PC-9 (cell line): ENCODE measurements around the gene CDCA5. TPM values are rescaled to one million over a fixed set of nuclear protein-coding genes. Genes with fewer than 3 reads are reported as not detected.
A peak's percentile ranks its signal among the peaks of the same experiment; 100 is the strongest.

ENCODE experiments used
- BruUV-seq: library from RNA; stranded (reverse); fragments of 400-500 nt; replicated peaks from 2 replicates; lab custom pipeline; 2021; lab: Mats Ljungman, UMichigan
- CTCF ChIA-PET: fragments of 300-600 bp; sonication (Branson Sonifier 250); formaldehyde crosslinking; loops from one replicate; lab custom pipeline; 2022; ENCODE audit warnings: antibody characterized with exemption; lab: Charles Lee
- POLR2A ChIA-PET: fragments of 300-600 bp; sonication (Branson Sonifier 250); formaldehyde crosslinking; loops from one replicate; lab custom pipeline; 2022; ENCODE audit warnings: antibody characterized with exemption; ENCODE audit not compliant: unreplicated experiment; lab: Charles Lee
- DNase-seq, 2 experiments: peaks; one replicate each; pipeline versions ENCODE4 v3.0.0 to v3.0.0-alpha.2; 2015 to 2022; ENCODE audit warnings: mixed read lengths in 1 of 2
- H2AFZ ChIP-seq: fragments of 200-600 bp; sonication (generic); 2 replicates; pipeline ENCODE4 v1.8.1; 2017; ENCODE audit warnings: antibody characterized with exemption
- H3F3A ChIP-seq: fragments of 200-600 bp; sonication (generic); 2 replicates; pipeline ENCODE4 v1.8.1; 2017; ENCODE audit warnings: antibody characterized with exemption, mild to moderate bottlenecking, low read depth; ENCODE audit not compliant: insufficient read depth
- H3K27ac ChIP-seq: fragments of 200-600 bp; sonication (generic); 2 replicates; pipeline ENCODE4 v1.6.1; 2016; ENCODE audit warnings: mixed run types
- H3K27me3 ChIP-seq: fragments of 200-600 bp; sonication (generic); 2 replicates; pipeline ENCODE4 v1.6.1; 2016; ENCODE audit warnings: low read depth, mixed run types; ENCODE audit not compliant: insufficient read depth
- H3K36me3 ChIP-seq: fragments of 200-600 bp; sonication (generic); 2 replicates; pipeline ENCODE4 v1.6.1; 2016; ENCODE audit warnings: low read depth, mixed run types
- H3K4me1 ChIP-seq: fragments of 200-600 bp; sonication (generic); replicated peaks from 2 replicates; pipeline ENCODE4 v1.6.1; 2016; ENCODE audit warnings: mixed run types; ENCODE audit not compliant: insufficient read depth
- H3K4me2 ChIP-seq: fragments of 200-600 bp; sonication (generic); 2 replicates; pipeline ENCODE4 v1.6.1; 2017; ENCODE audit warnings: mixed run types
- H3K4me3 ChIP-seq: fragments of 200-600 bp; sonication (generic); 2 replicates; pipeline ENCODE4 v1.6.1; 2016; ENCODE audit warnings: mixed run types
- H3K79me2 ChIP-seq: fragments of 200-600 bp; sonication (generic); 2 replicates; pipeline ENCODE4 v1.6.1; 2017; ENCODE audit warnings: low read depth, mixed run types
- H3K9me2 ChIP-seq: fragments of 200-600 bp; sonication (generic); 2 replicates; pipeline ENCODE4 v1.8.1; 2017; ENCODE audit warnings: mild to moderate bottlenecking; ENCODE audit not compliant: insufficient read depth
- H3K9me3 ChIP-seq: fragments of 200-600 bp; sonication (generic); 2 replicates; pipeline ENCODE4 v1.8.1; 2016; ENCODE audit warnings: low read depth; ENCODE audit not compliant: insufficient read depth
- H4K20me1 ChIP-seq: fragments of 200-600 bp; sonication (generic); 2 replicates; pipeline ENCODE4 v1.8.1; 2017; ENCODE audit not compliant: insufficient read depth
- EZH2 ChIP-seq: fragments of 200-600 bp; sonication (generic); IDR thresholded peaks from 2 replicates; pipeline ENCODE4 v1.8.0; 2017; ENCODE audit warnings: antibody characterized with exemption, low read depth
- intact Hi-C: fragments of 100-400 bp; cut with micrococcal nuclease; formaldehyde crosslinking; loops from one replicate; pipeline ENCODE4 v1.10.0; 2022; ENCODE audit not compliant: unreplicated experiment
- total RNA-seq: library from RNA; stranded (reverse); gene quantifications from 2 replicates; pipeline ENCODE4 v1.2.3, GENCODE V29; 2021
- TF ChIP-seq, protein P1 (sequence below): fragments of 200-600 bp; sonication (generic); conservative IDR thresholded peaks from 2 replicates; pipeline ENCODE4 v1.6.1; 2017; ENCODE audit warnings: mixed run types, antibody characterized with exemption, mild to moderate bottlenecking, moderate library complexity

The CDCA5 gene
- total RNA-seq, 1 experiment from 2014 or later: 86.4 TPM

DNA sequence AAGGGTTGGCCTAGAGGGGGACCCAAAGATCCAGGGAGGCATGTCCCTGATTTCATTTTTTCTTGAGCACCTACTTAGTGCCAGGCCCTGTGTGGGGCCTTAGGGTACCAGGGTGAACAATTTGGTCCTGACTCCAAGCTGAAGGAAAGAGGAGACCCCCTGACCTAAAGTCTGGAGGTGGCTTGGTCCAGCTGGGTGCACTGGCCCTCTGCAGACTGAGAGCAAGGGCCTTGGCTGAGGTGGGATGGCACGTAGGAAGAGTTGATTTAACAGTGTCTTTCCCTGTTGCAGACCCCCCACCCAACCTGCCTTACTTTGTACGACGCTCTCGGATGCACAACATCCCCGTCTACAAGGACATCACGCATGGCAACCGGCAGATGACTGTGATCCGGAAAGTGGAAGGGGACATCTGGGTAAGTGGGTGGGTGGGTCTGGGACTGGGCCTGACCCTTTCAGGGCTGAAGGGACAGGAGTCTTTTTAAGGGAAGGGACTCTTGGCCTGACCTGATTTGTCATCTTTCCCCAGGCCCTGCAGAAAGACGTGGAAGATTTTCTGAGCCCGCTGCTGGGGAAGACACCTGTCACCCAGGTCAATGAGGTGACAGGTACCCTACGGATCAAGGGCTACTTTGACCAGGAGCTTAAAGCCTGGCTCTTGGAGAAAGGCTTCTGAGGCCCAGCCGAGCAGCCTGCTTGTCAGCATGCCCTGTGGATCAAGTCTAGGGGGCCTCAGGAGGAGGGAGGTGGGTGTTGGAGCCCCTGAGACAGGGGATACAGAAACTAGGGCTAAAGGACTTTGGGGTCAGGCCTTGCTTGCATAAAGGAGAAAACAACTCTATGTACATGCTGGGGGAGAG lies 41.6 kb upstream of the CDCA5 start:
- Histone ChIP-seq H3K9me2 (no peaks in the 10 kb centered on the region), H2AFZ (no peak overlapping the region), H3K79me2 (peaks cover 42% of the 10 kb centered on the region), H3K4me1 (peaks cover 25% of the 10 kb centered on the region), H3K27ac (no peak overlapping the region), H3K36me3 (peaks cover 48% of the 10 kb centered on the region), H3K4me3 (no peak overlapping the region), H3K27me3 (no peaks in the 10 kb centered on the region), H3K9me3 (no peaks in the 10 kb centered on the region), H3K4me2 (no peak overlapping the region), H3F3A (peaks cover 73% of the 10 kb centered on the region), H4K20me1 (peaks cover 18% of the 10 kb centered on the region; the same call in 1 of the 2 replicates)
- TF ChIP-seq, protein P1, sequence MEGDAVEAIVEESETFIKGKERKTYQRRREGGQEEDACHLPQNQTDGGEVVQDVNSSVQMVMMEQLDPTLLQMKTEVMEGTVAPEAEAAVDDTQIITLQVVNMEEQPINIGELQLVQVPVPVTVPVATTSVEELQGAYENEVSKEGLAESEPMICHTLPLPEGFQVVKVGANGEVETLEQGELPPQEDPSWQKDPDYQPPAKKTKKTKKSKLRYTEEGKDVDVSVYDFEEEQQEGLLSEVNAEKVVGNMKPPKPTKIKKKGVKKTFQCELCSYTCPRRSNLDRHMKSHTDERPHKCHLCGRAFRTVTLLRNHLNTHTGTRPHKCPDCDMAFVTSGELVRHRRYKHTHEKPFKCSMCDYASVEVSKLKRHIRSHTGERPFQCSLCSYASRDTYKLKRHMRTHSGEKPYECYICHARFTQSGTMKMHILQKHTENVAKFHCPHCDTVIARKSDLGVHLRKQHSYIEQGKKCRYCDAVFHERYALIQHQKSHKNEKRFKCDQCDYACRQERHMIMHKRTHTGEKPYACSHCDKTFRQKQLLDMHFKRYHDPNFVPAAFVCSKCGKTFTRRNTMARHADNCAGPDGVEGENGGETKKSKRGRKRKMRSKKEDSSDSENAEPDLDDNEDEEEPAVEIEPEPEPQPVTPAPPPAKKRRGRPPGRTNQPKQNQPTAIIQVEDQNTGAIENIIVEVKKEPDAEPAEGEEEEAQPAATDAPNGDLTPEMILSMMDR: no peak
- DNase-seq: no peak
- ChIA-PET POLR2A (no interaction called here), CTCF (no interaction called here)
- BruUV-seq: no TSS peak
- intact Hi-C loops: no loop called here

DNA sequence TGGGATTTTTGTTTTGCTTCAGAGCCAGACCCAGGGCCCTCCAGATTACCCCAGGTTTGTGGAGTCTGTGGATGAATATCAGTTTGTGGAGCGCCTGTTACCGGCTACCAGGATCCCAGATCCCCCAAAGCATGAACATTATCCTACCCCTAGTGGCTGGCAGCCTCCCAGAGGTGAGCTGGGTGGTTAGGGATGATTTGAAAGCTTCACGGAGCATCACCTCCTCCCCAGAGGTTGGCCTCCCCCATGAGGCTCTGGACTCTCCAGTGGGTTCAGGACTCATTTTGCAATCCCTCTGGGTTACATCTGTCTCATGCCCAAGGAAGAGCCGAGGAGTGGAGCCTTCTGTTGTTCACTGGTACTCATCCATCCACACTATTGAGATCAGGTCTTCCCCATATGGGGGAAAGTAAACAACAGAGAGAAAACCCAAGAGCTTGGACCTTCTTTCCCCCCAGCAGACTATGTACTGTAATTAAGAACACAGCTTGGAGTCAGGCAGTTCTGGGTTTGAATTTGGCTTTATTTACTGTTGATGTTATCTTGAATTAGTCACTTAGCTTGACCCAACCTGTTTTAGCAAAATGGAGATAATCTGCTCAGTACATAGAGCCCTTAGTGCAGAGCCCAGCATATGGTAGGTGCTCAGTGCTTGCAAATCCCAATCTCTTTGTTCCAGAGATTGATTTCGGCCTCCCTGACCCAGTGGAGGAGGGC lies 40.8 kb upstream of the CDCA5 start:
- POLR2A ChIA-PET: interaction anchor here (0.6 kb wide), 2 partner anchors 309 to 353 kb away, joined by 3 to 4 read pairs; no protein-coding TSS in a partner anchor
- no peak for TF ChIP-seq EZH2
- TF ChIP-seq, protein P1: no peak
- intact Hi-C loops: no loop called here
- Histone ChIP-seq H3K4me2 (0 out of 2 replicates have a peak overlapping the region, but pooled peaks have one; percentile 90), H2AFZ (no peak overlapping the region), H3F3A (peaks cover 75% of the 10 kb centered on the region), H3K4me1 (peaks cover 30% of the 10 kb centered on the region), H3K9me2 (no peaks in the 10 kb centered on the region), H4K20me1 (peaks cover 16% of the 10 kb centered on the region; the same call in 1 of the 2 replicates), H3K27me3 (no peaks in the 10 kb centered on the region), H3K4me3 (no peak overlapping the region), H3K36me3 (peaks cover 52% of the 10 kb centered on the region), H3K9me3 (no peaks in the 10 kb centered on the region), H3K27ac (no peak overlapping the region), H3K79me2 (peaks cover 50% of the 10 kb centered on the region)
- BruUV-seq: no TSS peak
- CTCF ChIA-PET: no interaction called here
- no peak for DNase-seq
